ENCODE results near the gene ACBD5.

ACBD5 gene

GRCh38 chr10:27147701-27148100 is 92.9 kb downstream of the ACBD5 start:
- no peak for DNase-seq (ENCODE audit: low read depth)
- Histone ChIP-seq H3K27me3 (replicated peaks; ENCODE audit: control insufficient read depth, insufficient read depth, low read length) (no peaks in the 10 kb centered on the region), H3K4me1 (ENCODE audit: control insufficient read depth, insufficient read depth, low read length) (peaks cover 19% of the 10 kb centered on the region), H3K9me3 (ENCODE audit: control insufficient read depth, low read length) (no peaks in the 10 kb centered on the region), H3K36me3 (ENCODE audit: control insufficient read depth, insufficient read depth, low read length, severe bottlenecking) (peaks cover 55% of the 10 kb centered on the region), H3K9ac (ENCODE audit: low read length) (no peak overlapping the region), H3K4me3 (ENCODE audit: low read length) (no peak overlapping the region)

GRCh38 chr10:27145937-27146336 is 94.7 kb downstream of the ACBD5 start:
- peaks cover 10% of the 10 kb centered on the region for H3K4me1 ChIP-seq (ENCODE audit: control insufficient read depth, insufficient read depth, low read length)
- H3K4me3 ChIP-seq (ENCODE audit: low read length), result no peak overlapping the region
- no peak overlapping the region for H3K9ac ChIP-seq (ENCODE audit: low read length)
- H3K36me3 ChIP-seq (ENCODE audit: control insufficient read depth, insufficient read depth, low read length, severe bottlenecking), result peaks cover 68% of the 10 kb centered on the region
- H3K9me3 ChIP-seq (ENCODE audit: control insufficient read depth, low read length), result no peaks in the 10 kb centered on the region
- no peak for DNase-seq (ENCODE audit: low read depth)
- no peaks in the 10 kb centered on the region for H3K27me3 ChIP-seq (replicated peaks; ENCODE audit: control insufficient read depth, insufficient read depth, low read length)
